ENCODE measurements around the gene RASGRP2.
A peak's percentile ranks its signal among the peaks of the same experiment; 100 is the strongest.

RASGRP2 gene

GRCh38 chr11:64690235-64690634 lies 53.7 kb downstream of the RASGRP2 start:
- no peak for DNase-seq (ENCODE audit: low spot score)
- no peak overlapping the region for H3K4ac ChIP-seq (ENCODE audit: low read length)
- no peak overlapping the region for H3K14ac ChIP-seq (ENCODE audit: low read length)
- no peak overlapping the region for H4K91ac ChIP-seq (ENCODE audit: low read depth, low read length, poor library complexity)
- no peak overlapping the region for H3K18ac ChIP-seq (ENCODE audit: low read length)
- no peak overlapping the region for H2BK12ac ChIP-seq (ENCODE audit: low read length)
- WGBS, 2 donors (ENCODE audit: extremely low coverage in 2 of 2, insufficient read length in 2 of 2, insufficient replicate concordance in 1 of 2) = no CpG with 5 or more reads among the region's 8 CpGs
- peak overlapping the region; percentile 35 for H2BK15ac ChIP-seq (ENCODE audit: low read length)
- H3K4me1 ChIP-seq (ENCODE audit: control insufficient read depth in 2 of 2, insufficient read depth in 1 of 2, low read depth in 1 of 2, low read length in 2 of 2) = peaks cover 11 to 28% of the 10 kb centered on the region in 2 donors
- H2BK5ac ChIP-seq (ENCODE audit: low read length) = no peak overlapping the region
- no peaks in the 10 kb centered on the region for H3K27me3 ChIP-seq (ENCODE audit: control insufficient read depth in 3 of 3, insufficient read depth in 3 of 3, low read depth in 1 of 3, low read length in 3 of 3)
- H4K8ac ChIP-seq (ENCODE audit: low read depth, low read length) = no peak overlapping the region
- no peak overlapping the region for H3K23ac ChIP-seq (ENCODE audit: low read depth, low read length, poor library complexity)
- H3K4me3 ChIP-seq (ENCODE audit: low read length in 2 of 2) = no peak overlapping the region
- H3K9ac ChIP-seq (ENCODE audit: low read depth, low read length, poor library complexity) = no peak overlapping the region
- H3K27ac ChIP-seq (replicated peaks; ENCODE audit: low read length) = no peak overlapping the region
- H2AFZ ChIP-seq (ENCODE audit: low read length) = no peak overlapping the region
- H3K36me3 ChIP-seq (replicated peaks in 1 of 2; ENCODE audit: control insufficient read depth in 2 of 2, insufficient read depth in 2 of 2, low read length in 2 of 2) = no peaks in the 10 kb centered on the region
- peak overlapping the region; percentile 10 for H2AK5ac ChIP-seq (ENCODE audit: low read depth, low read length)
- no peak overlapping the region for H2BK120ac ChIP-seq (ENCODE audit: low read depth, low read length)
- H3K9me3 ChIP-seq (replicated peaks in 1 of 2; ENCODE audit: control insufficient read depth in 2 of 2, insufficient read depth in 1 of 2, low read depth in 1 of 2, low read length in 2 of 2) = no peaks in the 10 kb centered on the region
- H3K4me2 ChIP-seq (ENCODE audit: insufficient read depth, low read length, poor library complexity, severe bottlenecking) = no peak overlapping the region
- H3K79me1 ChIP-seq (ENCODE audit: low read depth, low read length) = no peaks in the 10 kb centered on the region

DNA sequence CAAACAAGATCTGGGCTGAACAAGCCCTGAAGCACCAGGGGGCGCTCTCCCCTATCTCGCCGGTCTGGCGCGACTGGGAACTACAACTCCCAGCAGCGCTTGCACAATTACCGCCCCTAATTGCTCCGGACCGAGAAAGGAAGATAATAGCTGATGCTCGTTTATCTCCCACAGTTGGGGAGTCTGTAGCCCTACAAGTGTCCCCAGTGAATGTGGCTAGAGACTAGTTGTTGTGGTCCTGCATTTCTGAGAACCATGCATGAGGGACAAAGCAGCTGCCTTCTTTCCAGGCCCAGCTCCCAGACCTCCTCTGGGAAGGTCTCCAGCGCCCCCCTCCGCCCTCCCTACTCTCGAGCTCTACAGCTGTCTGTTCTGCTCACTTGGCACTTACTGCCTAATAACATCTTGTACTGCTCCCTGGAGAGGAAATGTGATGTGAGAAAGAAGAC lies 55.4 kb downstream of the RASGRP2 start:
- WGBS, 2 donors (ENCODE audit: extremely low coverage in 2 of 2, insufficient read length in 2 of 2, insufficient replicate concordance in 1 of 2) = no CpG with 5 or more reads among the region's 13 CpGs
- no peak overlapping the region for H2AK5ac ChIP-seq (ENCODE audit: low read depth, low read length)
- H3K18ac ChIP-seq (ENCODE audit: low read length) = peak overlapping the region; percentile 88
- H2BK12ac ChIP-seq (ENCODE audit: low read length) = no peak overlapping the region
- H3K23ac ChIP-seq (ENCODE audit: low read depth, low read length, poor library complexity) = no peak overlapping the region
- H3K9me3 ChIP-seq (replicated peaks in 1 of 2; ENCODE audit: control insufficient read depth in 2 of 2, insufficient read depth in 1 of 2, low read depth in 1 of 2, low read length in 2 of 2) = no peaks in the 10 kb centered on the region
- H4K91ac ChIP-seq (ENCODE audit: low read depth, low read length, poor library complexity) = no peak overlapping the region
- H3K27ac ChIP-seq (replicated peaks; ENCODE audit: low read length) = no peak overlapping the region
- no peak overlapping the region for H3K9ac ChIP-seq (ENCODE audit: low read depth, low read length, poor library complexity)
- H3K79me1 ChIP-seq (ENCODE audit: low read depth, low read length) = no peaks in the 10 kb centered on the region
- H3K4me2 ChIP-seq (ENCODE audit: insufficient read depth, low read length, poor library complexity, severe bottlenecking) = peak overlapping the region; percentile 53
- H3K27me3 ChIP-seq (ENCODE audit: control insufficient read depth in 3 of 3, insufficient read depth in 3 of 3, low read depth in 1 of 3, low read length in 3 of 3) = peaks cover 0 to 2% (median 0%) of the 10 kb centered on the region in 3 experiments
- no peaks in the 10 kb centered on the region for H3K36me3 ChIP-seq (replicated peaks in 1 of 2; ENCODE audit: control insufficient read depth in 2 of 2, insufficient read depth in 2 of 2, low read length in 2 of 2)
- H2BK15ac ChIP-seq (ENCODE audit: low read length) = no peak overlapping the region
- H2BK5ac ChIP-seq (ENCODE audit: low read length) = no peak overlapping the region
- peaks cover 5 to 14% of the 10 kb centered on the region in 2 donors for H3K4me1 ChIP-seq (ENCODE audit: control insufficient read depth in 2 of 2, insufficient read depth in 1 of 2, low read depth in 1 of 2, low read length in 2 of 2)
- H2BK120ac ChIP-seq (ENCODE audit: low read depth, low read length) = no peak overlapping the region
- peak overlapping the region; percentile 91 for H2AFZ ChIP-seq (ENCODE audit: low read length)
- H3K4me3 ChIP-seq (ENCODE audit: low read length in 2 of 2) = peak overlapping the region; percentile 54 to 76
- peak; percentile 93 for DNase-seq (ENCODE audit: low spot score)
- no peak overlapping the region for H3K4ac ChIP-seq (ENCODE audit: low read length)
- H4K8ac ChIP-seq (ENCODE audit: low read depth, low read length) = no peak overlapping the region
- H3K14ac ChIP-seq (ENCODE audit: low read length) = no peak overlapping the region

DNA sequence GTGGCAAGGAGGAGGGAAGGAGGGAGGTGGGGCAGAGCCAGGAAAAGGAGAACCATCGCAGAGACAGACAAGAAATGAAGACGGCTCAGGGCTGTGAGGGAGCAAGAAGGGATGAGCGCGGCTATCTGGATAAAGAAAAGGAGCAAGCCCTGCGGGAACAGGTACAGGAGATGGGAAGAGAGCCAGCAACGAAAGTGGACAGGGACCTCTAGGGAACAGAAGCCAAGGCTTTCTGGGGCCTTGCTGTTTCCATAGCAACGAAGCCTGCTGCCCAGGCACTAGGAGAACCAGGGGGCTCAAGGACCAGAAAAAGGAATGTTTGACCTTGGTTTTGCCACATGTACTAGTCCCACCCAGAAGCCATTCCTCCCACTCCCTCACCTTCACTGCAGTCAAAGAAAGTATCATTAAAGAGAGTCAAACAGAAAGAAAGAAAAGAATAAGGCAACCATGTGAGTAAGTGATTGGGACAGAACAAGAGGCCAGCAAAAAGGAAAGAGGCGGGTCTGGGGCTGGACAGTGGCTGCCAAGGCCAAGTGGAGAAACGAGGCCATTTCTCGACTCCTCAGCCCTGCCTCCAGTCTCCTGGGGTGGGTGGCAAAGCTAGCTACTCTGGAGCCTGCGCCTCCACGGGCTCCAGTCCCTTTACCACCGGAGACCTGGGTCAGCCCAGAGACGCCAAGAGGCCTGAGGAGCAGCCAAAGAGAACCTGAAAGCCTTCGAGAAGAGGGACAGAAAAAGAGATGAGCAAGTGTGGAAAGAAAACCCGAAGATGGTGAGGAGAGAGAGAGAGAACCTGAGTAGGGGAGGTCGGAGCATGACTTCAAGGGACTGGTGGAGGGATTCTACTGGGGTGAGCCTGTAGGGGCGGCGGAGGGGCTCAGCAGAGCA lies 56.1 kb downstream of the RASGRP2 start:
- Histone ChIP-seq H3K27me3 (ENCODE audit: control insufficient read depth in 3 of 3, insufficient read depth in 3 of 3, low read depth in 1 of 3, low read length in 3 of 3) (peaks cover 0 to 2% (median 0%) of the 10 kb centered on the region in 3 experiments), H4K91ac (ENCODE audit: low read depth, low read length, poor library complexity) (no peak overlapping the region), H3K23ac (ENCODE audit: low read depth, low read length, poor library complexity) (no peak overlapping the region), H3K4me1 (ENCODE audit: control insufficient read depth in 2 of 2, insufficient read depth in 1 of 2, low read depth in 1 of 2, low read length in 2 of 2) (peaks cover 3 to 14% of the 10 kb centered on the region in 2 donors), H3K9ac (ENCODE audit: low read depth, low read length, poor library complexity) (no peak overlapping the region), H3K14ac (ENCODE audit: low read length) (no peak overlapping the region), H3K9me3 (replicated peaks in 1 of 2; ENCODE audit: control insufficient read depth in 2 of 2, insufficient read depth in 1 of 2, low read depth in 1 of 2, low read length in 2 of 2) (no peaks in the 10 kb centered on the region), H2AFZ (ENCODE audit: low read length) (peak overlapping the region; percentile 91), H3K36me3 (replicated peaks in 1 of 2; ENCODE audit: control insufficient read depth in 2 of 2, insufficient read depth in 2 of 2, low read length in 2 of 2) (no peaks in the 10 kb centered on the region), H3K18ac (ENCODE audit: low read length) (peak overlapping the region; percentile 45), H2AK5ac (ENCODE audit: low read depth, low read length) (no peak overlapping the region), H2BK15ac (ENCODE audit: low read length) (no peak overlapping the region), H2BK12ac (ENCODE audit: low read length) (no peak overlapping the region), H2BK5ac (ENCODE audit: low read length) (no peak overlapping the region), H3K27ac (replicated peaks; ENCODE audit: low read length) (no peak overlapping the region), H3K4ac (ENCODE audit: low read length) (no peak overlapping the region), H3K4me3 (ENCODE audit: low read length in 2 of 2) (no peak overlapping the region), H4K8ac (ENCODE audit: low read depth, low read length) (no peak overlapping the region), H3K4me2 (ENCODE audit: insufficient read depth, low read length, poor library complexity, severe bottlenecking) (no peak overlapping the region), H3K79me1 (ENCODE audit: low read depth, low read length) (no peaks in the 10 kb centered on the region), H2BK120ac (ENCODE audit: low read depth, low read length) (no peak overlapping the region)
- WGBS, 2 donors (ENCODE audit: extremely low coverage in 2 of 2, insufficient read length in 2 of 2, insufficient replicate concordance in 1 of 2) = no CpG with 5 or more reads among the region's 19 CpGs
- no peak for DNase-seq (ENCODE audit: low spot score)

DNA sequence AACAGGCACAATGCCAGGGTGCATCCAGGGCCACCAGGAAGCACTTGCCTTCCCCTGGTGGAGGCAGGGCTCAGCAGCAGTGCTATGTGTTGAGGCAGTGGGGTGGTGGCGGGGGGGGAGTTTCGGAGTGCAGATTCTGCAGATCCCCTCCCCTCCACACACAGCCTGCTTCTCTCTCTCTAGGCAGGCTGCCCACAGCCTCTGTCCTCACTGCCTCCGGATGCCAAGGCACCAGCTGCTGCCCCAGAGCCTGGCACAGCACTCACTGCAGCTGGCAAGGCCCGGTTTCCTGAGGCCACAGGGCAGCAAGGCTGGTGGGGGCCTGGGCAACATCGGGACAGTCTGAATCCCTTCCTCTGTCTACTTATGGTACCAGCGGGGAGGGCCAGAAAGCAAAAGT lies 56.7 kb downstream of the RASGRP2 start:
- Histone ChIP-seq H2BK12ac (ENCODE audit: low read length) (no peak overlapping the region), H2AFZ (ENCODE audit: low read length) (no peak overlapping the region), H2BK15ac (ENCODE audit: low read length) (no peak overlapping the region), H3K79me1 (ENCODE audit: low read depth, low read length) (no peaks in the 10 kb centered on the region), H2BK120ac (ENCODE audit: low read depth, low read length) (no peak overlapping the region), H3K9ac (ENCODE audit: low read depth, low read length, poor library complexity) (peak overlapping the region; percentile 68), H3K4me3 (ENCODE audit: low read length in 2 of 2) (no peak overlapping the region), H3K23ac (ENCODE audit: low read depth, low read length, poor library complexity) (no peak overlapping the region), H3K4me2 (ENCODE audit: insufficient read depth, low read length, poor library complexity, severe bottlenecking) (no peak overlapping the region), H3K36me3 (replicated peaks in 1 of 2; ENCODE audit: control insufficient read depth in 2 of 2, insufficient read depth in 2 of 2, low read length in 2 of 2) (no peaks in the 10 kb centered on the region), H2BK5ac (ENCODE audit: low read length) (no peak overlapping the region), H3K18ac (ENCODE audit: low read length) (peak overlapping the region; percentile 55), H3K14ac (ENCODE audit: low read length) (peak overlapping the region; percentile 77), H2AK5ac (ENCODE audit: low read depth, low read length) (peak overlapping the region; percentile 58), H3K27ac (replicated peaks; ENCODE audit: low read length) (no peak overlapping the region), H3K4ac (ENCODE audit: low read length) (no peak overlapping the region), H3K27me3 (ENCODE audit: control insufficient read depth in 3 of 3, insufficient read depth in 3 of 3, low read depth in 1 of 3, low read length in 3 of 3) (peaks cover 0 to 2% (median 0%) of the 10 kb centered on the region in 3 experiments), H3K9me3 (replicated peaks in 1 of 2; ENCODE audit: control insufficient read depth in 2 of 2, insufficient read depth in 1 of 2, low read depth in 1 of 2, low read length in 2 of 2) (no peaks in the 10 kb centered on the region), H3K4me1 (ENCODE audit: control insufficient read depth in 2 of 2, insufficient read depth in 1 of 2, low read depth in 1 of 2, low read length in 2 of 2) (peaks cover 3 to 14% of the 10 kb centered on the region in 2 donors), H4K91ac (ENCODE audit: low read depth, low read length, poor library complexity) (no peak overlapping the region), H4K8ac (ENCODE audit: low read depth, low read length) (no peak overlapping the region)
- DNase-seq (ENCODE audit: low spot score) = no peak
- WGBS, 2 donors (ENCODE audit: extremely low coverage in 2 of 2, insufficient read length in 2 of 2, insufficient replicate concordance in 1 of 2) = no CpG with 5 or more reads among the region's 6 CpGs
